ENCODE results near the gene WASF2.
A peak's percentile ranks its signal among the peaks of the same experiment; 100 is the strongest.

WASF2 gene

GRCh38 chr1:27431601-27431940 is 58.4 kb downstream of the WASF2 start:
- no peak for DNase-seq (ENCODE audit: low spot score)
- no peak for TF ChIP-seq CTCF (IDR thresholded peaks at IDR 0.05; ENCODE audit: extremely low read depth, missing control alignments)

GRCh38 chr1:27430903-27431600 is 58.9 kb downstream of the WASF2 start:
- peak; percentile 28 for DNase-seq (ENCODE audit: low spot score)
- TF ChIP-seq CTCF (IDR thresholded peaks at IDR 0.05; ENCODE audit: extremely low read depth, missing control alignments), result no peak

GRCh38 chr1:27429029-27429425 is 60.9 kb downstream of the WASF2 start:
- TF ChIP-seq CTCF (IDR thresholded peaks at IDR 0.05; ENCODE audit: extremely low read depth, missing control alignments), result no peak
- DNase-seq (ENCODE audit: low spot score), result no peak

GRCh38 chr1:27428316-27429028 is 61.5 kb downstream of the WASF2 start:
- no peak for TF ChIP-seq CTCF (IDR thresholded peaks at IDR 0.05; ENCODE audit: extremely low read depth, missing control alignments)
- no peak for DNase-seq (ENCODE audit: low spot score)

- no peak for DNase-seq (ENCODE audit: low spot score)
- TF ChIP-seq CTCF (IDR thresholded peaks at IDR 0.05; ENCODE audit: extremely low read depth, missing control alignments), result no peak
Measured at GRCh38 chr1:27427816-27428315, 62.1 kb downstream of the WASF2 start.

- no peak for DNase-seq (ENCODE audit: low spot score)
- no peak for TF ChIP-seq CTCF (IDR thresholded peaks at IDR 0.05; ENCODE audit: extremely low read depth, missing control alignments)
Measured at GRCh38 chr1:27427329-27427728, 62.6 kb downstream of the WASF2 start.

- no peak for DNase-seq (ENCODE audit: low spot score)
- TF ChIP-seq CTCF (IDR thresholded peaks at IDR 0.05; ENCODE audit: extremely low read depth, missing control alignments), result no peak
Measured at GRCh38 chr1:27423709-27424108, 66.3 kb downstream of the WASF2 start.

All from GM20000 (cell line).